GM15510 (cell line): Measurements from ENCODE around the gene CCDC88C.

Source experiments
- POLR2A ChIP-seq: IDR thresholded peaks from 3 replicates; pipeline ENCODE4 v1.6.1; 2011; ENCODE audit warnings: borderline replicate concordance; ENCODE audit not compliant: insufficient read length; ENCODE audit errors: extremely low read depth

CCDC88C gene

GRCh38 chr14:91329486-91330014 lies 88.1 kb downstream of the CCDC88C start:
- no peak for TF ChIP-seq POLR2A

DNA sequence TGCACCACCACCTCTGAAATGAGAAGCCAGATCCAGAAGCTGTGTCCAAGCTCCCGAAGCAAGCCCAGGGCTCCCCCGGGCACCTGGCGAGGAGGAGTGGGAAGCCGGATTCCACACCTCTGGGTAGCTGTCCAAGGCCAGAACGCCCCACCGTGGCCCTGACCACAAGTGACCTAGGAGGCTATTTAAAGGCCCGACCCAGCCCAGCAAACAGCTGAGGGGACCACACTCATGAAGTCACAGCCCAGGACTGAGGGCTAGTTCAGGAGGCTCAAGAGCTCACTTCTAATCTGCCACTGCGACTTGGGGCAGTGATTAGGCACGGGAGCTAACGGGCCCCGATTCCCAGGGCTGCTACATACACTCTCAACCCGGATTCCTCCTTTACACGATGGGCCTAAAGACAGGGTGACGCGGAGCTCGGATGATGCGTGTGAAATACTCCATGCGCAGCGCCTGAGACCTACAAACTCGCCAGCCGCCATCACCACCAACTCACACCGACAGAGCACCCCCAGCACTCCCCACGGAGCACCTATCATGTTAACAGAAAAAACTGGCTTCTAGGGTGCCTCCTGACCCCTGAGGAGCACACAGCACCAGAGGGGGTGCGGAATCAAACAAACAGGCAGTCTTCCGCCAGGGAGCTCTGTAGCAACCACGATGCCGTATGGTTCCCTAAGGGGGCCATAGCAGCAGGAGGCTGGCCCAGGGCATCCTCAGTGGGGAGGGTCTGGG lies 89.1 kb downstream of the CCDC88C start:
- TF ChIP-seq POLR2A = no peak

DNA sequence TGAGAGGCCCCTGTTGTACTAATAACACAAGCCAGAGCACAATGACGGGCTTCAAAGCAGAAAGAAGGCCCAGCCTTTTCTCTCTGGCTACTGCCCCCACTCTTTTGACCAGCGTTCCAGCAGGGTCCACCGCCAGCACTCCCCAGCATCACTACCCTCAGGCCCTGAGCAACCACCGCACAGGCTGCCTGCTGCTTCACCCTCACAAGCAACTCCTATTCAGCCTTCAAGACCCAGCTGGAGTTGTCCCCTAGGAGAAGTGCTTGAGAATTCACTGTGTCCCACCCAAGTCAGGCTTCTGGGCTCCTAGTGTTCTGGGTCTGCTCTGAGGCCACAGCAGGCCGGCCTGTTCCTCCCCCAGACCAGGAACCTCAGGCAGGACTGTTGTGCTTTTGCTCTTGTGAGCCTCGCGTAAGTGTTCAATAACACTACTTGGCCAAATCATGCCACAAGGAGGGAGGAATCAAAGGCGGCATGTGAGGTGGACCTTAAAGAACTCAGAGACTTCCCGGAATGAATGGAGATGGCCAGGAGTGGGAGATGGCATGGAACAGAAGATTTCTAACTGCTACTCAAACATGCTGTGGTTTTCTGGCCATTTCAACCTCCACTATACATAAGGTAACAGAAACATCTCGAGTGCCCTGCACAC lies 89.8 kb downstream of the CCDC88C start:
- no peak for TF ChIP-seq POLR2A

- no peak for TF ChIP-seq POLR2A
Measured at GRCh38 chr14:91327250-91327595, 90.4 kb downstream of the CCDC88C start.

- no peak for TF ChIP-seq POLR2A
Measured at GRCh38 chr14:91326514-91327249, 90.9 kb downstream of the CCDC88C start.

DNA sequence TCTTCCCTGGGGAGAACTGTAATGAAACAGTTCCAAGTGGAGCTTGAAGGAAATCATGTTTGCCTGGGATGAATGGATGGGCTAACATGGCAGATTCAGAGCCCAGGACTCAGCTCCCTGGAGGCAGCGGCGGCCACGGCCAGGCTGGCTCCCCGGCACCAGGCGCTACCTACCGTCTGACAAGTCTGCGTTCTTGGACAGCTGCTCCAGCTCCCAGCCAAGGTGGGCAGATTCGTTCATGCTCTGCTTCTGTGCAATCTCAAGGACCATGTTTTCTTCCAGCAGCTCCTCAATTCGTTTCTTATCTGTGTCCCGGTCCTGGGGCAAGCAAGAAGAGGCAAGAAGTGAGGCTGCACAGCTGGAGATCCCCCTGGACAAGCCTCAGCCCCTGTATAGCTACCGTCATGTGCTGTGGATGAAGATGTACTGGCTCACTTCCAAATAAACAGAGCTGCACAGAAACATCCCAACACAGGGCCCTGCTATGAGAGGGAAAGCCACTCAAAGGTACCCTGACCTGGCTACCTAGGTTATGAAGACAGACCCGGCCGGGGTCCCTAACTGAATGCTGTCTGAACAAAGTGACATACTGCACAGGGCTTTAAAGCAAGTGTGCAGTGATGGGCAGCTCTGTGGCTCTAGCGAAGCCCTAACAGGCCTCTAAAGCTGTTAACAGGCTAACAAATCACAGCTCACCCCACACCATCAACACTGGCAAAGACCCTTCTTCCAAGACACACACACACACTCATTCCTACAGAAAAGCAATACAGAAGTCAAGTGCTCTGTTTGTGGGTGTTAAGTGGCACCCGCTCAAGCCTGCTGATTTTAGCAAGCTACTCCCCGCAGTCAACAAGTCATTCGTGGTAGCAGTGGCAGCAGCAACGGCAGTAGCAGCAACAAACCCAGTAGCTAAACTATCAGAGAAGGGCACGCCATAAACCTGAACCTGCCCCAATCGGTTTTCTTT lies 92.7 kb downstream of the CCDC88C start:
- TF ChIP-seq POLR2A = no peak

DNA sequence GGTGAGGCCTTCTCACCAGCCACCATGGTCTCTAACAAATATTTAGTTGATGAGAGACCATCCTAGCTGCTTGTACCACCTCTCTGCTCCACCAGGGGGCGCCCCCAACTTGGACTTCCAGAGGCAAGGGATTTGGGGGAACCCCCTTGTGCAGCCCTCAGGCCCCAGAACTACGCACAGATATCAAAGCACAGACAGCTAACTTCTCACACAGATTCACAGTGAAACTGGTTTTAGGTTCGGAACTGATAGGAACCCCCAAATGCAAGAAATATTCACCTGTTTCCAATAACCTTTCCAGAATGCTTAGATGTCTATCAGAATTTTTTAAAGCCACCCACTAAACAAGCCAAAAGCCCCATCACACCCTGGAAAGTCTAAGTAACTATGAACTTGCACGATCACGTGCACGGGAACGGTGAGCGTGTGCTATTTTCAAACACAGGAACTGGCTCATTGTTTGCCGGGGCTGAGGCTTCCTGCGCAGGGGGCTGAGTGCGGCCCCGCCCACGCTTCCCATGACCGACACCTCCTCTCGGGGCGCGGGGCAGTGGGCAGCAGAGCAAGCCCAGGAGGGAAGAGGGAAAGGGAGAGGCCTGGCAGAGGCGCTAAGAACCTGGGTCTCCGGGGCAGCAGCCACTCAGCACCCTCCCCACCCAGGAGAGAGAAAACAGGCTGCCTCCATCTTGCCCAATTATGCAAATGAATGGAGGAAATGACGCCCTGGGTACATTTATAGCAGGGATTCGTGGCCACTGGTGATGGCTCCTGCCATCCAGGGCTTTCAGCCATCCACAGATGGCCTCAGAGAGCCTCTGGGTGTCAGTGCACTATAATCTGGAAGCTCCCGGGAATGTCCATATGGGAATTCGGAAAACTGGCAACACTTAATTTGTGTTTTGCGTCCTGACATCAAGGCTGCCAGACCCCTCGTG lies 93.7 kb downstream of the CCDC88C start:
- TF ChIP-seq POLR2A = peak; percentile 49

- TF ChIP-seq POLR2A = no peak
Measured at GRCh38 chr14:91323031-91323430, 94.6 kb downstream of the CCDC88C start.

GRCh38 chr14:91322623-91323022 lies 95.0 kb downstream of the CCDC88C start:
- TF ChIP-seq POLR2A = no peak

- no peak for TF ChIP-seq POLR2A
Measured at GRCh38 chr14:91321131-91321530, 96.5 kb downstream of the CCDC88C start.

DNA sequence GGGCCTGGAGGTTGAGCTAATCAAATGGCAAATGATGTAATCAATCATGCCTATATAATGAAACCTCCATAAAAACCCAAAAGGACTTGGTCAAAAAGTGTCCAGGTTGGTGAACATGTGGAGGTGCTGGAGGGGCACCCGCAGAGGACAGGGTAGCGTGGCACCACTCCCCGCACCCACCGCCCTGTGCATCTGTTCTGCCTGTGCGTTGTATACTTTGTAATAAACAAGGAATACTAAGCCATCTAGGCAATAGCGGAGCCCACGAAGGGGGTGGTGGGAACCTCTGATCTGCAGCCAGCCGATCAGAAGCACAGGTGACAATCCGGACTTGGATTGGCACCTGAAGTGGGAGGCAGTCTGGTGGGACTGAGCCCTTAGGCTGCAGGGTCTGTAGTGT lies 97.4 kb downstream of the CCDC88C start:
- no peak for TF ChIP-seq POLR2A

DNA sequence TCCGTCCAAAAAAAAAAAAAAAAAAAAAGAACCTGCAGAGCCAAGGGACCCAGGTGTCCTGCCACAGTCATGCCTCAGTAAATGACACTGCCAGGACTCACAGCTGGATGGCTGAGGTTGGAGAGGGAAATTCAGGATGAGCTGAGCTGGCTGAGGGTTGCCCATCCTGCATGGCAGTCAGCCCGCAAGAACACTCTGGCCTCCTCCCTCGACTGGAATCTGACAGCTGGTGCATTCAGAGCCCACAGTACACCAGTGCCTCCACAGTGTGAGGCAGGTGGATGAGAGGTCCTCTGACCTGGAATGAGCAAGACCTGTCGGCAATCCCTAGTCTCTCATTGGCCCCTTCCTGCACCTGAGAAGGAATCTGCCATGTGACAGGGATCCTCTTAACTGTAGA lies 98.7 kb downstream of the CCDC88C start:
- no peak for TF ChIP-seq POLR2A
